Smooth muscle cell (in vitro differentiated cells): ENCODE data around the gene TBCD. TPM values are rescaled to one million over a fixed set of nuclear protein-coding genes. Genes with fewer than 3 reads are reported as not detected.
A peak's percentile ranks its signal among the peaks of the same experiment; 100 is the strongest.

Source experiments
- DNase-seq: peaks from one replicate; lab custom pipeline; 2025; ENCODE audit not compliant: unreplicated experiment; lab: John Stamatoyannopoulos, UW
- H2AFZ ChIP-seq: fragments of 200-600 bp; sonication (generic); 2 replicates; pipeline ENCODE4 v1.6.0; 2016; ENCODE audit warnings: antibody characterized with exemption, low read depth, mild to moderate bottlenecking
- H3F3A ChIP-seq: fragments of 200-600 bp; sonication (generic); 2 replicates; pipeline ENCODE4 v1.6.0; 2017; ENCODE audit warnings: antibody characterized with exemption, low read depth
- H3K27ac ChIP-seq: fragments of 200-600 bp; sonication (generic); 2 replicates; pipeline ENCODE4 v1.5.1; 2016; ENCODE audit warnings: low read depth, mild to moderate bottlenecking
- H3K27me3 ChIP-seq: fragments of 200-600 bp; sonication (generic); 2 replicates; pipeline ENCODE4 v1.6.1; 2016; ENCODE audit warnings: low read depth, mild to moderate bottlenecking
- H3K36me3 ChIP-seq: fragments of 200-600 bp; sonication (generic); 2 replicates; pipeline ENCODE4 v1.5.1; 2016; ENCODE audit warnings: low read depth
- H3K4me1 ChIP-seq: fragments of 200-600 bp; sonication (generic); 2 replicates; pipeline ENCODE4 v1.5.1; 2016; ENCODE audit warnings: low read depth
- H3K4me2 ChIP-seq: fragments of 200-600 bp; sonication (generic); 2 replicates; pipeline ENCODE4 v1.6.0; 2016; ENCODE audit warnings: mild to moderate bottlenecking
- H3K4me3 ChIP-seq: fragments of 200-600 bp; sonication (generic); 2 replicates; pipeline ENCODE4 v1.5.1; 2016; ENCODE audit warnings: mild to moderate bottlenecking
- H3K79me2 ChIP-seq: fragments of 200-600 bp; sonication (generic); 2 replicates; pipeline ENCODE4 v1.6.0; 2016; ENCODE audit warnings: low read depth, mild to moderate bottlenecking
- H3K9ac ChIP-seq: fragments of 200-600 bp; sonication (generic); 2 replicates; pipeline ENCODE4 v1.6.0; 2016; ENCODE audit warnings: low read depth
- H3K9me3 ChIP-seq: fragments of 200-600 bp; sonication (generic); replicated peaks from 2 replicates; pipeline ENCODE4 v1.5.1; 2016; ENCODE audit warnings: low read depth
- H4K20me1 ChIP-seq: fragments of 200-600 bp; sonication (generic); 2 replicates; pipeline ENCODE4 v1.6.0; 2016; ENCODE audit warnings: low read depth
- WGBS: methylation state at CpG from one replicate; pipeline ENCODE4 v1.1.7; 2016; ENCODE audit warnings: low lambda C conversion rate; 5-methylcytosine and 5-hydroxymethylcytosine counted together
- polyA plus RNA-seq: library from polyadenylated mRNA; unstranded; fragments of >200 nt; fragmentation: Nextera tagmentation; extraction: Ambion mirVana; gene quantifications from 2 replicates; pipeline ENCODE4 v1.2.1, GENCODE V29; 2016
- total RNA-seq: library from RNA; depleted of rRNA; stranded (reverse); fragments of >200 nt; gene quantifications from 2 replicates; pipeline ENCODE4 v1.2.3, GENCODE V29; 2014
- TF ChIP-seq, protein P1 (sequence below): fragments of 200-600 bp; sonication (generic); IDR thresholded peaks from 2 replicates; pipeline ENCODE4 v1.5.1; 2017; ENCODE audit warnings: borderline replicate concordance, mild to moderate bottlenecking, antibody characterized with exemption; ENCODE audit not compliant: insufficient read depth, poor library complexity, severe bottlenecking

Gene TBCD
- total and polyA plus RNA-seq, 2 experiments from 2014 or later: 29.1 to 38.8 TPM

DNA sequence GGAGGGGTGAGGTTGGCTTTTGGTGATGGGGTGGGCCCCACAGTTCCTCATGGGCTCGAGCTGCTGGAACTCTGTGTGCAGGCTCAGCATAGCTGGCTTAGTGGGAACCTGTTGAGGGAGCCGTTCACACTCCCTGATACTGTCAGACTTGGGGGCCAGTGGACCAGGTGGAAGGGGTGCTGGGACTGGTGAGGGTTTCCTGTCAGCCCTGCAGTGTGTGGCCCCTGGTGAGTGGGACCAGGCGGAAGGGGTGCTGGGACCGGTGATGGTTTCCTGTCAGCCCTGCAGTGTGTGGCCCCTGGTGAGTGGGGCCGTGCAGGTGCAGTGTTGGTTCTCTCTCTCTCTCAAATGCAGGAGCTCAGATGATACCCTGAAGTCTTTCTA lies 133.1 kb downstream of the TBCD start:
- WGBS: 86% methylated on average over 5 of the region's 5 CpGs
- Histone ChIP-seq H2AFZ (no peak overlapping the region), H3K36me3 (no peaks in the 10 kb centered on the region), H3K9ac (peak overlapping the region; percentile 33), H3K27me3 (no peaks in the 10 kb centered on the region), H4K20me1 (no peaks in the 10 kb centered on the region), H3F3A (peaks cover 5% of the 10 kb centered on the region), H3K27ac (peak overlapping the region; percentile 91), H3K4me3 (no peak overlapping the region), H3K4me2 (peak overlapping the region; percentile 81), H3K9me3 (no peaks in the 10 kb centered on the region), H3K79me2 (peaks cover 10% of the 10 kb centered on the region), H3K4me1 (peaks cover 17% of the 10 kb centered on the region)
- DNase-seq: no peak
- TF ChIP-seq, protein P1, sequence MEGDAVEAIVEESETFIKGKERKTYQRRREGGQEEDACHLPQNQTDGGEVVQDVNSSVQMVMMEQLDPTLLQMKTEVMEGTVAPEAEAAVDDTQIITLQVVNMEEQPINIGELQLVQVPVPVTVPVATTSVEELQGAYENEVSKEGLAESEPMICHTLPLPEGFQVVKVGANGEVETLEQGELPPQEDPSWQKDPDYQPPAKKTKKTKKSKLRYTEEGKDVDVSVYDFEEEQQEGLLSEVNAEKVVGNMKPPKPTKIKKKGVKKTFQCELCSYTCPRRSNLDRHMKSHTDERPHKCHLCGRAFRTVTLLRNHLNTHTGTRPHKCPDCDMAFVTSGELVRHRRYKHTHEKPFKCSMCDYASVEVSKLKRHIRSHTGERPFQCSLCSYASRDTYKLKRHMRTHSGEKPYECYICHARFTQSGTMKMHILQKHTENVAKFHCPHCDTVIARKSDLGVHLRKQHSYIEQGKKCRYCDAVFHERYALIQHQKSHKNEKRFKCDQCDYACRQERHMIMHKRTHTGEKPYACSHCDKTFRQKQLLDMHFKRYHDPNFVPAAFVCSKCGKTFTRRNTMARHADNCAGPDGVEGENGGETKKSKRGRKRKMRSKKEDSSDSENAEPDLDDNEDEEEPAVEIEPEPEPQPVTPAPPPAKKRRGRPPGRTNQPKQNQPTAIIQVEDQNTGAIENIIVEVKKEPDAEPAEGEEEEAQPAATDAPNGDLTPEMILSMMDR: no peak

DNA sequence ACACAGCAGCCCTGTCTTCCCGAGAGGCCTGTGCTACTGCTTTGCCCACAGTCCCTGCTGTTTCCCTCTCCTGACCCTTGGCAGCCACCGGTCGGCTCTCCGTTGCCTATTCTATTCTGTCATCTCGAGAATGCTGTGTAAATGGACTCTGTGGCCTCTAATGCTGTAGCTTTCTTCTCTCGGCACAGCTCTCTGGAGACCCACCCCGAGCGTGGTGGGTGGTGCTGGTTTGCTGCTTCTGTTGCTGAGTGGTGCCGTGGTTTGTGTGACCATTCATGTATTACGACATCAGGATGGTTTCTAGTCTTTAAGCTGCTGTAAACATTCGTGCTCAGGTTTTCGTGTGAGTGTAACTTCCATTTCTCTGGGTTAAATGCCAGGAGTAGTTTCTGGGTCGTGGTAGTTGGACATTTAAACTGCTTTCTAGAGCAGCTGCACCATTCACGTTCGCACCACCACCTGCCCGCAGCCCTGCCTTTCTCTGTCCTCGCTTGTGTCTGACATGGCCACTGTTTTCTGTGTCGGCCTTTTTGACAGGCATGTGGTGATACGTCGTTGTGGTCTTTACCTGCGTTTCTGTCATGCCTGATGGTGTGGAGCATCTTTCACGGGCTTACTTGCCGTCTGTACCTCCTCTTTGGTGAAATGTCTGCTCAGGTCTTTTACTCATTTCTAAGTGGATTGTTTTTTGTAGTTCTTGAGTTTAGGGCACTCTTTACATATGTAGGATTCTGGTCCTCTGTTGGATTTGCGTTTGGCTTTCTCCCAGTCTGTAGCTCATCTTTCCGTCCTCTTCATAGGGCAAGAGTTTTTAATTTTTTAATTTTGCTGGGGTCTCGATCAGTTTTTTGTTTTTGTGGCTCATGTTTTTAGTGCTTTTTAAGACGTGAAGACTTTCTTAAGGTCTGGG lies 135.6 kb downstream of the TBCD start:
- Histone ChIP-seq H3K4me1 (peaks cover 17% of the 10 kb centered on the region), H3K9ac (no peak overlapping the region), H2AFZ (no peak overlapping the region), H3K27ac (peak overlapping the region; percentile 60), H3K27me3 (no peaks in the 10 kb centered on the region), H3K9me3 (no peaks in the 10 kb centered on the region), H3K79me2 (peaks cover 4% of the 10 kb centered on the region), H4K20me1 (no peaks in the 10 kb centered on the region), H3K4me2 (peak overlapping the region; percentile 22), H3F3A (peaks cover 5% of the 10 kb centered on the region), H3K36me3 (no peaks in the 10 kb centered on the region), H3K4me3 (no peak overlapping the region)
- no peak for DNase-seq
- 77% methylated on average over 27 of the region's 27 CpGs for WGBS
- TF ChIP-seq, protein P1: no peak

DNA sequence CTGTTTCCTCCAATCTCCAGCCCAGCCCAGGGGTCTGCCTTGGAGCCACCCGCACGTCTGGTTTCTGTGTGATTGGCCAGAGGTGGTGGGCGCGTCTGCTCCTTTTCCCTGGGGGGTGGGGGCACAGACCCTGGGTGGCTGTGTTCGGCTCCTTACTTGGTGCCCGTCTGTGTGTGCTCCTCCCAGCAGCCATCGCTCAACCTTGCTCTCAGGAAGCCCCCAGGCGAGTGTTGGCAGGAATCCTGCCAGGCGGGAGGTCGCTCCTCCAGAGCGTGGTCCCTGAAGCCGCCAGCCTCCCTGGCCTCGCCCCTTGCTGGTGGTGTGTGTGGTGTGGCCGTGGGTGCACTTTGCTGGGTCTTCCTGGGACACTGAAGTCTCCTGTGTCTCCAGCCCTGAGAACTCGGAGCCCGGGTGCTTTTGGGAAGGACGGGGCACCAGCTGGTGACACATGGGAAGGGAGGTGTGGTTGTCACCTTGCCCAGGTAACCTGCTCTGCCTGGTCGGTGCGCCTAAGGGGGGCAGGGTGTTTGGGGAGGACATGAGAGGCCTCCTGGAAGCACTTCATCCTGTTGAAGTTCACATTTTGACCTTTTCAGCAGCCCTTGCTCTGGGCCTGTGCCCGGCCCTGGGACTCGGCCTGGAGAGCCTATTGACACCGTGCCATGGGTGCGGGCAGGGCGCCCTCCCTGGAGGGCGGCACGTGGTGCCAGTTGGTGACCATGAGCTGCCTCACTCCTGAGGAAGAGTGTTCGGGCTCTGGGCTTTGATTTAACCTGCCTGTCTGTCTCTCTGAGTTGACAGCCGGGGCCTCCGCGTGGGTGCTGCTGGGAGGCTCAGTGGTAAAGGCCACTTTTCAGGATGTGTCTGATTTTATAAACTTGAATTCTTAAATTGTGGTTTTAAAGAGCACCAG lies 137.0 kb downstream of the TBCD start:
- H3K4me3 ChIP-seq: no peak overlapping the region
- no peaks in the 10 kb centered on the region for H4K20me1 ChIP-seq
- H3K27ac ChIP-seq: peak overlapping the region; percentile 20
- no peaks in the 10 kb centered on the region for H3K9me3 ChIP-seq
- H3K4me1 ChIP-seq: peaks cover 17% of the 10 kb centered on the region
- peaks cover 5% of the 10 kb centered on the region for H3F3A ChIP-seq
- peaks cover 4% of the 10 kb centered on the region for H3K79me2 ChIP-seq
- no peak overlapping the region for H3K9ac ChIP-seq
- WGBS: 86% methylated on average over 30 of the region's 30 CpGs
- H3K36me3 ChIP-seq: no peaks in the 10 kb centered on the region
- TF ChIP-seq, protein P1: no peak
- no peaks in the 10 kb centered on the region for H3K27me3 ChIP-seq
- DNase-seq: no peak
- no peak overlapping the region for H3K4me2 ChIP-seq
- H2AFZ ChIP-seq: no peak overlapping the region
